Stimulated activated CD4-positive, alpha-beta T cell treated with anti-CD3 and anti-CD28 coated beads, Interleukin-12 subunit alpha, Interleukin-12 subunit beta, amount 100 ng/mL, for 4 hours (primary cell): ENCODE results near the gene NEK6.

Experiments
- DNase-seq: peaks from one replicate; pipeline ENCODE4 v3.0.0-alpha.2; 2020

NEK6 gene

DNA sequence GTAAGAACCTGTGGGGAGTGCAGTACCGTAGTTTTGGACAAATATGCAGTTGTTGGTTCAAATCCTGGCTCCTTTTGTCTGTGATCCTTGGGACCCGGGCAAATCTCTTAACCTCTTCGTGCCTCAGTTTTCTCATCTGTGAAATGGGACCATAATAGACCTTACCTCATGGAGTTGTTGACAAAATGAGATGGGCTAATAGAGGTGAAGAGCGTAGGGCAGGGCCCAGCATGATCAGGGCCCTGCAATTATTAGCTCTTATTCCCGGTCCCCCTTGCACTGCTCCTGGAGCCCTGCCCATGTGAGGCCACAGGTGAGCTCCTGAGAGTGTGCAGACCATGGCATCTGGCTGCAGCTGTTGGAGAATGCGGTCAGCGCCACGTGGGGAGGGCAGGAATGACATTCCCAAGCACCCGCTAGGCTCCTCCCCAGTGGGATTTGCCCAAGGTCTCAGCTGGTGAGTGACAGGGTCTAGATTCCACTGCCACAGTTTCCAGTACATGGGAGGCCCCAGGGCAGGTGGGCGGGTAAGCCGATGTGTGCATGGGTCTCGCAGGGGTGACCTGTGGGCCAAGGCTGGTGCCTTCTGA lies 41.0 kb downstream of the NEK6 start:
- no peak for DNase-seq

DNA sequence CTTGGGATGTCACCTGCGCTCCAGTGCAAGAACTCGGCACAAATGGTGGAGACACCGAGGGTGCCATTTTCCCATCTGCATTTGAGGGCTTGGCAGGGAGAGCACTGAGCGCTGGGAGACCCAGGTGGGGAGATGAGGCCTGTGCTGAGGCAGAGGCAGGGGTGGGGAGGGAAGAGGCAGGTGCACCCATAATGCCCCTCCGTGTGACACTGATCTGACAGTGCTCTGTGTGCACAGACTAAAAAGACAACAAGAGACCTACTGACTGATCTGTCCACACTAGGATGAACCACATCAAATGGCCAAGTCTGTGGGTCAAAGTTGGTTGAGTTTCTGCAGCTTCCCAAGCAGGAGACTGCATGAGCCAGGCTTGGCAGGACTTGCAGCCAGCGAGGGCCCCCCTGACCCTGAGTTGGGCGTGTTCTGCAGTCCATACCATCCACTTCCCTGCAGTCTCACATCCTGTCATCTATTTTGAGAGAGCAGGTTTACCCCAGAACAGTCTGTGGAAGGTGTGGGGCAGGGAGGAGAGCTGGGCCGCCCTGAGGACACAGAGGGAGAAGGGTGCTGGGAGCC lies 41.9 kb downstream of the NEK6 start:
- DNase-seq, result no peak

DNA sequence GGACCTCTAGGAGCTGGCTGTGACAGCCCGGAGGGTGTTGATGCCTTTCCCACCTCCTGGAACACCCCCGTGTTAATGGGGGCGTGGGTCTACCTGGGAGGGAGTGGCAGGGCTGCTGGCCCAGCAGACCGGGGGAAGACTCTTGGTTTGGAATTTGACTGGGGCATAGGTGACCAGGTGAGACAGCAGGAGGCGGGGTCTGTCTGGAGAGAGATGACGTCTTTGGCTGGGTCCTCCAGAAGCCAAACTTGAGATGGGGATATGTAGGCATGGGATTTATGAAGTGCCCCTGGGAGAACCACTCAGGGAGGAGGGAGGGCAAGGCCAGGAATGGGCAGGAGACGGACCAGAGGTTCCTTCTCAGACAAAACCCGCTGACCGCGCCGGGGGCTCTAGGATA lies 42.6 kb downstream of the NEK6 start:
- no peak for DNase-seq

DNA sequence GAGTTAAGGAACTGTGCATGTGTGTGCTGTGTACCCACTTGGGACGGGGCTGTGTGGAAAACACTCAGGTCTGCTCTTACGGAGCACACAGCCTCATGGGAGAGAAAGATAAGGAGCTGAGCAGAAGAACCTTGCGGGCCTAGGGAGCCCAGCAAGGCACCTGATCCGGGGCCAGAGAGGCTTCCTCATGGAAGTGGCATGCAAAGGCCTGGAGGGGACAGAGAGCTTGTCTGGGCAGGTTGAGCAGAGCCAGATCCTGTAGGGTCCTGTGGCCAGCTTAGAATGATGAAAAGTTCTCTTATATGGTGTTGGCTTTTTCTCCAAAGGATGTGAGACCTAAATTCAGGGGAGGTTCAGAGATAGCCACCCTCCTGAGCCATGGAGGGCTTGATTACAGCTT lies 45.2 kb downstream of the NEK6 start:
- no peak for DNase-seq

DNA sequence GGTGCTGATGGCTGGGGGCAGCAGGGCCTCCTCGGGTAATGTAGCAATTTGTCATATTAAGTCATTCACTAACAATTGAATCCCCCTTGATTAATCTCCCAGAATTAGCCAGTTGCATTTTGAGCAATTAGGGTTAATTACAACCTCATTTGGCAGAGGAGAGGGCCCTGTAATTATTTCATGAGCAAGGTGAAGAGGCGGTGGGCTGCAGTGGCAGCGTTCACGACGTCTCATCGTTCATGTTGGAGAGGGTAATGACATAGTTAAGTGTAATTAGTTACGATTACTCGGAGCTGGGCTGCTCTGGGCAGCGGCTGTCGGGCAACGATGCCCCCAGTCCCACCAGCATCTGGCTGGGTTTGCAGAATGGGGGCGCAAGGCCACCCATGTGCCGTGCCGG lies 46.0 kb downstream of the NEK6 start:
- no peak for DNase-seq

DNA sequence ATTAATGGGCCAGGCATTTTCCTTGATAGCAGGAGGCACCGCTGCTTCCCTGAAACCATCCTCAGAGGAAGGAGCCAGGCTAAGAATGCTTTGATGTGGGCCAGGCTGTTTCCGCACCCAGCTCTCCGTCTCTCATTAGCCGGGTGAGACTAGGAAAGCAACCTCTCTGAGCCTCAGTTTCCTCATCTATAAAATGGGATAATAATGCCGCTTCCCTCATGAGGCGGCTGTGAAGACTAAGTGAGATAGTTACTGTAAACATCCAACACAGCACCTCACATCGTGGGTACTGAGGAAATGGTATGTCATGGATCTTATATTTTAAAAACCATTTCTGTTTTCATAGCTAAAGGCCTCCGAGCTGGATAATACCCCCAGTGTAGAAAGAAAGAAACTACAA lies 46.5 kb downstream of the NEK6 start:
- DNase-seq, result no peak

DNA sequence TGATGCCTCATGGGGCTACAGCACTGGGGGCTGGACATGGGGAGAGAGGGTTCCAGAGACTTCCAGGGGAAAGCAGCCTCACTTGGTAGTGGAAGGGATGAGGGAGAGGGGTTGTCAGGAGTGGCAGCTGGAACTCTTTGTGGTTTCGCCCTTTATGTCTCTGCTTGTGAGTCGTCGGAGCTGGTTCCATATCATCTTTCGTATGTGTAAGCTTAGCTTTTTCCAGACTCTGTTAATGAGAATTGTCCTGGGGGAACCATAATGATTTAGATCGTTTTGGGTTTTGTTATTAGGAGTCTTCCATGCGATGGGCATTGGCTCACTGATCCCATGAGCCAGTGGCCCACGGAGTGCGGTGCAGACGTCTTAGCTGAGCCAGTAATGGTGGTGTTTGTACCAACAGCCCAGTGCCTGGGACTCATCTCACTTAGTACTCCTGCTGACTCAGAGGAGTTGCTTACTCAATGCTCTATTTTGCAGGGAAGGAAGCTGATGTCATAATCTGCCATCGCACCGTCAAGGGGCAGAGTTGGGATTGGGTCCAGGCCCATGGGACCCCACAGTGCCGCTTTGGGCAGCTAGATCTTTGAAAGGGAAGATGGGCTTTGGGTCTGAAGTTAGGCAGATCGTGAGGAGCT lies 48.5 kb downstream of the NEK6 start:
- no peak for DNase-seq

DNA sequence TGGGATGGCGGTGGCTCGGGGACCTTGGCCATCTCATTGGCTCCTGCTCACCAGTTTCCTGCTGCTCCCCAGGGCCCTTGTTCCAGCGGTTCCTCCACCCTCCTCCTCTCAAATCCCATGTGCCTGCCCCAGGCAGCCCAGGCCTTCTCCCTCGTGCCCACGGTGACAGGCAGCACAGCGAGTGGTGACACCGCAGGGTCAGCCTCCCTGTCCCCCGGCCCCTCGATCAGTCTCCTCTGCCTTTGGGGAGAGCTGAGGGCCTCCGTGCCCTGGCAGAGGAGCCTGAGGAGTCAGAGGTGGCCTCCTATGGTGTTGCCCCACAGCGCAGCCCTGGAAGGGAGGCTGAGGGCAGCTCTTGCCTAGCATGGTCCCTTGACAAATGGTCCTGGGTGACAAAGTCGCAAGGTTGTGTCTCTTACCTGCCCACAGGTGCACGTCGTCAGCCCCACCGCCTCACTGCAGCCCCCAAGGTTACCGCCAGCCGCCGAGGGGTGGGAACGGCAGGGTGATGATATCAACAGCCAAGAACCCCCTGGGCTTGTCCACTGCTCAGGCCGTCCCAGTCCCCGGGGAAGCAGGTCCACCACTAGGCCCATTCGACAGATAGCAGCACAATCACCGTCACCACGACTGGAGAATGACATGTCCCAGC lies 49.8 kb downstream of the NEK6 start:
- no peak for DNase-seq

DNA sequence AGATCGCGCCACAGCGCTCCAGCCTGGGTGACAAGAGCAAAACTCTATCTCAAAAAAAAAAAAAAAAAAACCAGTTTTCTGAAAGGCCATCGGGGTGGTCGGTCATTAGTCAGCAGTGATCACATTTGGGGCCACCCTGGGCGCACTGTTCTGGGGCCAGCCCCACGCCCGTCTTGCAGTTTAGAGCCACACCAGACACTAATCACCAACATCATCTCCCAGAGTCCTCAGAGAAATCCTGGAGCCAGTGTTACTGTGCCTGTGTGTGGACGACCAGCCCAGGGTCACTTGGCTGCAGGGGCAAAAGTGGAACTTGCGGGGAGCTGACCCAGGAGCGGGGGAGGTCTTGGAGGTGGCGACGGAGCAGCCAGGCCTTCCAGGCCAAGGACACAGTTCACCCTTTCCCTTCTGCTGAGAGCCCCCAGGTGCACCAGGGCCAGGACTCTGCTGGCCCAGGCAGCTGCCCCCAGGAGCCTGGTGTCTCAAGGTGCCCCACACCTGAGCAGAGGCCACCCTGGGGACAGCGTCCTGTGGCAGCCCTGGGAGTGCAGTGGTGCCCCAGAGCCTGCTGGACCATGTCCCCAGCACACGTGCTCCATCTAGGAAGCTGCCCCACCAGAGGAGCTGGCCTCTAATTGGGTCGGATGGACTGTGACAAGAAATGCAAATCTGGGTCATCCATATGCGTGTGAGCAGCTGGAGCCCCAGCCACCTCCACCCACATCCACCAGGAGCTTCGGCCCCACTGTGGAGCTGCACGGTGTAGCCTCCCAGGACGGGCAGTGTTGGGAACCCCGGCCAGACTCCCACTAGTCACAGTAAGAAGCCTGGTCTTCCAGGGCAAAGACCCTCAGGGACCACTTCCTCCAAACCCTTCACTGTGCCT lies 51.1 kb downstream of the NEK6 start:
- DNase-seq, result no peak

DNA sequence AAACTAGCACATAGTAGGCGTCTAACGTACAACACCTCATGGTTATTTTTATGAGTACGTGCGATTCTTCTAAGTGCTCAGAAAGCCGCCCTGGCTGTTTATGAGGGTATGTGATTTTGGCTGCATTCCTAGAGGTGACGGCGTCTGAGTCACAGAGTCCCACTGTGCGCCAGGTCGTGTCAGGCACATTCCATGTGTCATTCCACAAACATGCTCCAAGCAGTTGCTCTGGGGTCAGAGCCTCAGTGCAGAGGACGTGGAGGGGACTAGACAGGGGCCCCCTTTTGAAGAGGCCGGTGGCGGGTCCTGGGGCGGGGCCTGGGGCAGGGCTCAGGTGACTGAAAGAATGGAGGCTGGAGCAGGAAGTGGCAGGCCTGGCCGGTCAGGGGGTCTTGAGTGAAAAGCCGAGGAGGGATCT lies 51.9 kb downstream of the NEK6 start:
- DNase-seq, result no peak

DNA sequence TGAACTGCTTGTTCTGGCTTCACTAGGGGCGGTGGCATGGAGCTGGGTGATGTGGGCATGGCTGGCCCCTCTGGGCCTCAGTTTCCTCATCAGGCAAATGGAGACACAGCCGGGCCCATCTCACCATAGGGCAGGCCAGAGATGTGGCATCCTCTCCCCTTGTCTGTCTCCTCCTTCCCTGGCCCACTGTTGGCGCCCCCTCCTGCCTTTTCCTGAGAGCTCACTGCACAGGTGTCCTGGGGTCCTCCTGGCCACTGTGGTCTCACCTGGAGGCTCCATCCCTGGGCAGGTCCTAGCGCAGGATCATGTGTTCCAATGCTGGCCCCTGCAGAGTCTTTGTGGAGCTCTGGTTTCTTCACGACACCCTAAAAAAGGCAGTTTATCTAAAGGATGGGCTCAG lies 53.5 kb downstream of the NEK6 start:
- no peak for DNase-seq

DNA sequence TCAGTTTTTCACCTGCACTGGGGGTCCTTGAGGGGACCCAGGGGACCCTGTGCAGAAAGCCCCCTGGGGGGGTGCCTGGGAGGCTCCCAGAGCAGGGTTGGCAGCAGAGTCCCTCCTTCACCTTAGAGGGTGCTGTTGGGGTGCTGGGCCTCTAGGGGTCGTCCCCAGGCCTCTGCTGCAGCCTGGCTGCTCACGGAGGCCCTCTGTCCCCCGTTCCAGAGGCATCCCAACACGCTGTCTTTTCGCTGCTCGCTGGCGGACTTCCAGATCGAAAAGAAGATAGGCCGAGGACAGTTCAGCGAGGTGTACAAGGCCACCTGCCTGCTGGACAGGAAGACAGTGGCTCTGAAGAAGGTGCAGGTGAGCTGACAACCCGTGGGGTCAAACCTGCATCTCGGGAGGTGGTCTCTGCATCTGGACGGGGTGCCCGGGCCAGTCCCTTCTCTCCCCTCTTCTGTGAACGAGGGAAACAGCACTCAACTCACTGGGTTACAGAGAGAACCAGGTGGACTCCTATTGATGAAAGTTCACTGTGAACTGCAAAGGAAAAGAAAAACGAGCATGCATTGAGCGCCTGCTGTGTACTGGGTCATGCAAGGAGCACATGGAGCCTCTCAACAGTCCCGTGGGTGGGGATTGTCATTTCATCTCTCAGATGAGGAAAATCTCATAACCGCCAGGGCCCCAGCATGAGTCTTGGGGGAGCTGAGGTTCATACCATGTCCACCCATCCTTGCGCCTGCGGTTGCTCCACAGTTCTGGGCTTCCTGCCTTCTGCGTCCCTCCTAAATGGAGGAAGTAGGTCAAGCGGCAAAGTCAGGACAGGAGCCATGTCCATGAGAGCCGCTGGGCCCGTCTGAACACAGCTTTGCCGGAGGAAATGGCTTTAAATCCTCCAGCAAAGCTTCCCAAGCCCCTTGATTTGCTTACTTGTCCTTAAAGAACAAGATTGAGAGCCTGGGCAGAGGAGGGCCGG lies 54.8 kb downstream of the NEK6 start:
- DNase-seq, result no peak

DNA sequence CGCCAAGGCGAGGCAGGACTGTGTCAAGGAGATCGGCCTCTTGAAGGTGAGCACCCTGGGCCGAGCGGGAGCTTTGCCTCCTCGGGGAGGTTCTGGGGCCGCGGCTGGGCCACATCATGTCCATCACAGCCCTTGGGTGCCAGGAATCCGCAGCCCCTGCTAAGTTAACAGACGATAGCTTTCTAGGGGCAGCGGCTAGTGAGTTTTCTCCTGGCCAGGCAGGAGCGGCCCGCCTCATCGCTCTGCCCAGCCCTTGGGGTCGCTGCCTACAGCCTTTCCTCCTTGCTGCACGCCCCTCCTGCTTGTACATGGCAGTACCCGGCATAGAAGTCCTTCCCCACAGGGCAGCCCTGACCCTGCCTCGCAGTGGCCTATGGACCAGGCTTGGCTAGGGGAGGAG lies 56.2 kb downstream of the NEK6 start:
- DNase-seq, result no peak

DNA sequence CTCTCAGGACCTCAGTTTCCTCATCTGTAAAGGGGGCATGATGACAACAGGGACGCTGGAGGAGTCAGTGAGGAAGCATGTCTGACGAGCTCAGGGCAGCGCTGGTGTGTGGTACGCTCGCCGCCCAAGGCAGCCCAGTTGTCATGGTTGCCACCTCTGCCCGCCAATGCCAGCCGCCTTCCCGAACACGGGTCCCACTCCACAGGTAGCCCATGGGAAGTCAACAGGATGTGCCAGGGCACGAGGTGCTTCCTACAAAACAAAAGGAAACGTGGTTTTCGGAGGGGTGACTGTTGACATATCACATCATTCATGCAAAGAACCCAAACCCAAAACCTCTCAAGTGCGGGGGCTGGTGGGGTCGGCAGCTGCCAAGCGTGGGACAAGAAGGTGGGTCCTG lies 58.1 kb downstream of the NEK6 start:
- DNase-seq, result no peak

DNA sequence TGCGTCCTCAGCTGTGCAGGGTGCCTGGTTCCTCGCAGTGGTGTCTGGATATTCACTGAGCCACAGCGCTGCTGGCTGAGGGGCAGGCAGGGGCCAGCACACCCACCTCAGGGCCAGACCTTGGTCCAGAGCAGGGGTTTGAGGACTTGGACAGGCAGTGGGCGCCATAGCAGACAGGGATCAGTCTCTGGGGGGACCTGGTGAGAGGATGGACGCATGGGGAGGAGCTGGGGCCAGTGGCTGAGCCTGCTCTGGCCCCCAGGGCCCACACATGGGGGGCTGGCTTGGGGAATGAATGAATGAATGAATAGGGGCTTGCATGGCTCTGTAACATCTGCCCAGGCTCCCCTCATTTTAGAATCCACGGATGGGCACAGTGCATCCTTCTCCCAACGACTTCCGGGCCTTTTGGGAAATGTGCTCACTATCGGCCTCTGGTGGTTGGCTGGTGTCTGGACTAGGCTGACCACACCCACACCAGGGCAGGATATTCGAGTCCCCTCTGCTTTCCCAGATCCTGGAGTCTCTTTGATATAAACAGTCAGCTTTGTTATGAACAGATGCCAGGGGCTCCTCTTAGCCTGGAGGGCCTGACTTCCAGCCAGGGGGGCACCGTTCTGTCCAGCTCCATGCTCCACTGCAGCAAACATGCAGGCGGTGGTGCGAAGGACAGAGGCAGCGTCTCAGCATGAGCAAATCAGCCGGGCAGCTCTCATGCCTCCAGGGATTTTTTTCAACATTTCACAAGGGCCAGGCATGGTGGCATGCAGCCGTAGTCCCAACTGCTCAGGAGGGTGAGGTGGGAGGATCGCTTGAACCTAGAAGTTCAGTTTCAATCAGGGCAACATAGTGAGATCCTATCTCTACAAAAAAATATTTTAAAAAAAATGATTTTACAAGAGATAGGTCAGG lies 62.6 kb downstream of the NEK6 start:
- peak; percentile 43 for DNase-seq

DNA sequence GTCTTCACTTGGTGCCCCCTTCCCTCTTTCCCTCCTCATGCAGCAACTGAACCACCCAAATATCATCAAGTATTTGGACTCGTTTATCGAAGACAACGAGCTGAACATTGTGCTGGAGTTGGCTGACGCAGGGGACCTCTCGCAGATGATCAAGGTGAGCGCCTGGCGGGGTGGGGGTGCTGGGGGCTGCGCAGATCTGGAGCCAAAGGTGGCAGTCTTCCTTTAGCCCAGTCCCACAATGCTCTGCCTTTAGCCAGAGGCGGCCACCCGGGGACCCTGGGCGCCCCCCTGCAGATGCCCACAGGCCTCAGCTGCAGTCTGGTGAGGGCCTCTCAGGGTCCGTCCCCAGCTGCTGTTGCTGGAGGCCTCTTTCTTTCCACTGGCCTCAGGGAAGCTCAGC lies 63.7 kb downstream of the NEK6 start:
- no peak for DNase-seq

DNA sequence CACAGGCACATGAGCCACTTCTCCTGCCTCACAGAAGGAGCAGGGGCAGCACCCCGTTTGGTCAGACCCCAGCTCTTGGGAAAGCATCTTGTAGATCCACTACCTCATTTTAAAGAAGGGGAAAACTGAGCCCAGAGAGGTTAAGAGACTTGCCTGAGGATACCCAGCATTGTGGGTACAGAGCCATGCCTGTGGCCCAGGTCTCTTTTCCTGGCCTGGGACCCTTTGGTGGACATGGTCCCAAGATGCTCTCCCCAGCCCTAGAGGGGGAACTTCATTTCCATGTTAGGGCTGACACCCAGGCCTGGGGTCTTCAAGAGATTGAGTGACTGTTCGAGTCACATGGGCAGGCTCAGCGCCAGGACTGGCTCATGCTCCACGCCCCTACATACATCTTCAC lies 64.2 kb downstream of the NEK6 start:
- DNase-seq, result no peak

DNA sequence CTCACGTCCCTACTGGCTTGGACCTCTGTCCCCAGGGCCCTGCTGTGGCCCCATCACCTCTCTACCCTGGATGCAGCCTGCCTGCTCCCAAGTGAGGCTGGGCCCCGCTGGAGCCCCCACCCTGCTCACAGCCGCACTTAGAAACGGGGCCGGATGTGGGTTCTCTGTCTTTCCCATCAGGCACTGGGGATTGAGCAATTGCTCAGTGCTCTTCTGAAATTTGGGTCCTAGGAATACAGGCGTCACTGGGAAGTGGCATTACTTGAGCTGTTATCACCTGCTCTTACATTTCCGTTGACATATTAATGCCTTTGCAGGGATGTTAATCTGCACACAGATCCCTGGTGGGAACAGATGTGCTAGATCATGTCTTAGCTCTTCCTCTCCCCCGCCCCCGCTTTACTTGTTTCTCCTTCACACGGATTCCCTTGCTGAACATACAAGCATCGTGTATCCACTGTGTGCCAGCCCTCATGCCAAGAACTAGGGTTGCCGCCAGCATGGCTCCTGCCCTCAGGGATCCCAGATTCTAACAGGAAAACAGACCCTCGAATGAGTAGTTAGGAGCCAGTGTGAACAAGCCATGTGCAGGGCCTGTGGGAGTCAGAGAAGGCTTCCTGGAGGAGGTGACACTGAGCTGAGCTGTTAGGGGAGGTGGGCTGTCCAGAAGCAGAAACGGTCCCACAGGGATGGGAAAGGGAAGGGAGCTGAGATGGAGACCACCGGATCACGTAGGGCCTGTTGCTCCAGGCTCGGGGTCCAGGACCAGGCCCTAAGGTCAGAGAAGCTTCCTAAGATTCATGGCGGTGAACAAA lies 65.1 kb downstream of the NEK6 start:
- no peak for DNase-seq

DNA sequence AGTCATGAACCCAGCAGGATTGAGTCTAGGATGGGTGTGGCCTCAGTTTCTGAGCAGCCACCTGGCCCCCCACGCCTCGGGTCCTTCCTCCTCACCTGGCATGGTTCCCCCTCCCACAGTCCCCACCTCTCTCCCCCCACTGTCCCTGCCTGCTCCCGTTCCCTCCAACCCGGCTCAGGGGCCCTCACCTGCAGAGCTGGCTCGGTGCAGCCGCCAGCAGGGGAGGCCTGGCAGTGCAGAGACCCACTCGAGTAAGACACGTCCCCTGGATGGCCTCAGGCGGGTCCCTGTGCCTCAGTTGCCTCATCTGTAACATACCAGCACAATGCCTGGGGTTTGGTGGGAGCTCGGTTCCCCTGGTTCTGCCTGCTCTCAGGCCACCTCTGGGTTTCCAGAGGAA lies 66.2 kb downstream of the NEK6 start:
- no peak for DNase-seq

DNA sequence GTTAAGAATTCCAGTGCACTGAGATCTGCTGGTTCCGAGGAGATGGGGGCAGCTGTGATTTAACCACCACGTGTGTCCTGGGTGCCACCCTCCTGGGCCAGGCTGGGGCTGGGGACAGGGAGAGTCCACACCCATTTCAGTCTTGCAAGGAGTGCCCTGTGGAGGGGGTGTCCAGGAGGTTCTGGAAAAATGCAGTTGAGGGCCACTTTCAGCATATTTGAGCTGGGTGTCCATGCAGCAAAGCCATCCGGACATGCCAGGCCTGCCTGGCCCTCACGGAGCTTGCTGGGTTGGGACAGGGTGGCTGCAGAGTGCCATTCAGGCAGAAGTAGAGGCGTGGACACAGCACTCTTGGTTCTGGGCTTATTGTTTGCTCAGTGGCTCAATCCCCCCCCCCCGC lies 68.1 kb downstream of the NEK6 start:
- DNase-seq, result no peak
